ENCODE measurements around the gene NEURL3.

DNA sequence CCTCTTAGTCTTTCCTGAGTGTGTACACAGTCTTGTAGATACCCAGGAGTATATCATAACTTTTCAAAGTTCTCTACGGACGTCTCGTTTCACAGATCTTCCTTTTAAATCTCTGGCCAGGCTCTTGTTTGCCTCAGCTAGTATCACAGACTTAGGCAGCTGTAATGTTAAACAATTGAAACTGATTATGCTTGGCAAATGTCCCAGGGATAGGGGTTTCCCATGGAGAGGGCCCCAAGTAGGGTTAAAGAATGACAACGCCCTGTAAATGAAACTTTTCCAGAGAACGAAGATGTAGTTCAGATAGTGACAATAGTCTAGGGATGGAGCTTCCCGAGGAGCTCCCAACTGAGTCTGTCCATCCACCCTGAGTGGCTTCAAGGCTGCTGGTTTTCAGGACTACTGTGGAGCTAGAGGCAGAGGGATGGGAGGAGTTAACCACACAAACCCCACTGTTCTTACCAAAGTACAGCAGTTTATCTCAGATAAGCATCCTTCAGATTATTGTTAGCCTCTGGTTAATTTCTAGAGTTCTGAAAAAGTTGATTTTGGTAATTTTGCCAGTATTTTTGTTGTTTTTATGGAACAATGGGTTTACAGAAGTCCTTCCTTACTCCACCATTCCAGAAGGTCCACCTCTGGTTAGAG, 9.1 kb downstream of the NEURL3 start:
- TF ChIP-seq REST (IDR thresholded peaks at IDR 0.05; ENCODE audit: insufficient read depth in 1 of 2, low read depth in 2 of 2, low read length in 2 of 2) (no peak), TAF1 (IDR thresholded peaks at IDR 0.05; ENCODE audit: borderline replicate concordance, insufficient read depth, low read length) (no peak), POLR2AphosphoS5 (IDR thresholded peaks at IDR 0.05; ENCODE audit: low read depth, low read length) (no peak), SIN3A (IDR thresholded peaks at IDR 0.05; ENCODE audit: borderline replicate concordance, insufficient read depth, low read length) (no peak)

Measured in PFSK-1 (cell line).